Epithelial cell of esophagus (primary cell): ENCODE measurements around the gene EPHA4.

ENCODE experiments used
- DNase-seq: peaks from one replicate; pipeline ENCODE4 v3.0.0; 2010; ENCODE audit warnings: low read depth
- H3K4me3 ChIP-seq: 2 replicates; pipeline ENCODE4 v1.5.1; 2011; ENCODE audit warnings: mild to moderate bottlenecking, low read length, control low read depth
- CTCF ChIP-seq: IDR thresholded peaks from 2 replicates; pipeline ENCODE4 v1.5.1; 2011; ENCODE audit warnings: low read depth, mild to moderate bottlenecking, low read length, control low read depth, inconsistent platforms; ENCODE audit not compliant: insufficient read depth; ENCODE audit errors: missing control alignments

Gene EPHA4

GRCh38 chr2:221410487-221410886 lies 161.6 kb downstream of the EPHA4 start:
- no peak for TF ChIP-seq CTCF
- no peak for DNase-seq
- H3K4me3 ChIP-seq: no peak overlapping the region

DNA sequence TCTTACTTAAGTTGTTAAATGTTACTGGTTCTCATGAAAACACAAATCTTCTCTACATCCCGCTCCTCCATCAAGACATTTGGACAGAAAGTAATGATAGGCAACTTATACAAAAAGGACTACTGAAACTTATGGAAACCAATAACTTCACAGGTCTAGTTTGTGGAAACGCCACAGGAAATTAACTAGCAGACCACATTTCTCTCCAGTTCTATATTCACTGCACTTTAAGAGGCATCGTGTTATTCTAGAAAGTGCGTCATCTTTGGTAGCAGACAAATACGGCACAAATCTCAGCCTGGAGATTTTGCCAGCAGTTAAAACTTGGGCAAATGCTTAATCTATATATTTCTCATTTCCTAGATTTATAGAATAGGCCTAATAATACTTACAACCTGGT lies 164.3 kb downstream of the EPHA4 start:
- no peak overlapping the region for H3K4me3 ChIP-seq
- TF ChIP-seq CTCF: no peak
- DNase-seq: no peak

GRCh38 chr2:221405521-221405920 lies 166.6 kb downstream of the EPHA4 start:
- no peak for DNase-seq
- no peak for TF ChIP-seq CTCF
- H3K4me3 ChIP-seq: no peak overlapping the region

- peak; percentile 47 for DNase-seq
- TF ChIP-seq CTCF: no peak
- no peak overlapping the region for H3K4me3 ChIP-seq
Measured at GRCh38 chr2:221402072-221402471, 170.0 kb downstream of the EPHA4 start.

DNA sequence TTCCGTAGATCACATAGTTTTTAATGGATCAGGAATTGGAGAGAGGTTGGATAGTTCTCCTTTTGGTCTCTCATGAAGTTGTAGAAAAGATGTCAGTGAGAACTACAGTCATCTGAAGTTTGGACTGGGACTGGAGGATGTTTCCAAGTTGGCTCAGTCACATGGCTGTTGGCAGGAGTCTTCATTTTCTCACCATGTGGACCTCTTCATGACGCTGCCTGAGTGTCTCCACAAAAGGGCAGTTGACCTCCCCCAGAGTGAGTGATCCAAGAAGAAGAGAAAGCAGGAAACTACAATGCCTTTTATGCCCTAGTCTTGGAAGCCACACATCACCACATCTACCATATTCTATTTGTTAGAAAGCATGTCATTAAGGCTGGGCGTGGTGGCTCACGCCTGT lies 171.7 kb downstream of the EPHA4 start:
- no peak overlapping the region for H3K4me3 ChIP-seq
- no peak for TF ChIP-seq CTCF
- no peak for DNase-seq

- H3K4me3 ChIP-seq: no peak overlapping the region
- no peak for DNase-seq
- TF ChIP-seq CTCF: no peak
Measured at GRCh38 chr2:221399183-221399582, 172.9 kb downstream of the EPHA4 start.

- no peak for TF ChIP-seq CTCF
- DNase-seq: peak; percentile 88
- H3K4me3 ChIP-seq: no peak overlapping the region
Measured at GRCh38 chr2:221397187-221397586, 174.9 kb downstream of the EPHA4 start.
